Endothelial cell of umbilical vein (primary cell): ENCODE data around the gene THSD4. TPM values are rescaled to one million over a fixed set of nuclear protein-coding genes. Genes with fewer than 3 reads are reported as not detected.

ENCODE experiments used
- BruUV-seq: library from RNA; stranded (reverse); fragments of 400-500 nt; replicated peaks from 2 replicates; lab custom pipeline; 2021; lab: Mats Ljungman, UMichigan
- CTCF ChIA-PET: fragments of 300-600, 350-600 bp; sonication (Branson Sonifier 250); formaldehyde crosslinking; loops from one replicate; lab custom pipeline; 2021; ENCODE audit warnings: antibody characterized with exemption, inconsistent platforms; lab: Charles Lee
- POLR2A ChIA-PET: fragments of 300-600, 350-600 bp; sonication (Branson Sonifier 250); formaldehyde crosslinking; loops from one replicate; lab custom pipeline; 2021; ENCODE audit warnings: antibody characterized with exemption, inconsistent platforms; lab: Charles Lee
- DNase-seq: peaks from one replicate; pipeline ENCODE4 v3.0.0-alpha.2; 2011; ENCODE audit warnings: low read depth, low spot score
- FAIRE-seq: peaks from 2 replicates; lab custom pipeline; 2011; peaks lifted over from hg19 to GRCh38; lab: Jason Lieb, UNC
- H2AFZ ChIP-seq: 2 replicates; pipeline ENCODE4 v1.6.0; 2012; ENCODE audit warnings: low read depth, low read length, control low read depth, inconsistent platforms
- H3K27ac ChIP-seq: 2 replicates; pipeline ENCODE4 v1.5.1; 2011; ENCODE audit warnings: low read depth, mild to moderate bottlenecking, control low read depth, low read length, moderate library complexity; ENCODE audit not compliant: insufficient read depth
- H3K27me3 ChIP-seq, 2 experiments: 2 replicates each; pipeline versions ENCODE4 v1.6.0 to v1.6.1; 2011; ENCODE audit warnings: low read length in 2 of 2, mixed read lengths in 1 of 2; ENCODE audit not compliant: control insufficient read depth in 2 of 2, insufficient read depth in 2 of 2
- H3K36me3 ChIP-seq, 2 experiments: 2 replicates in 1 of 2; 3 replicates in 1 of 2; pipeline ENCODE4 v1.5.1; 2011; ENCODE audit warnings: low read length in 2 of 2, mild to moderate bottlenecking in 1 of 2, moderate library complexity in 1 of 2; ENCODE audit not compliant: control insufficient read depth in 2 of 2, insufficient read depth in 2 of 2; ENCODE audit errors: extremely low read depth in 1 of 2
- H3K4me1 ChIP-seq: 3 replicates; pipeline ENCODE4 v1.5.1; 2011; ENCODE audit warnings: mild to moderate bottlenecking, low read length; ENCODE audit not compliant: control insufficient read depth, insufficient read depth; ENCODE audit errors: extremely low read depth
- H3K4me2 ChIP-seq: 2 replicates; pipeline ENCODE4 v1.6.1; 2011; ENCODE audit warnings: low read length, control low read depth, mixed read lengths; ENCODE audit not compliant: insufficient read depth
- H3K4me3 ChIP-seq, 3 experiments: fragments of 200-600 bp in 1 of 3; sonication (generic), shearing (Covaris generic) in 1 of 3; replicated peaks in 1 of 3; 2 replicates each; pipeline ENCODE4 v1.5.1; 2011 to 2016; ENCODE audit warnings: control low read depth in 3 of 3, low read length in 3 of 3, mild to moderate bottlenecking in 2 of 3, inconsistent platforms in 1 of 3, low read depth in 1 of 3, moderate library complexity in 1 of 3; ENCODE audit not compliant: insufficient read depth in 1 of 3
- H3K79me2 ChIP-seq: 2 replicates; pipeline ENCODE4 v1.6.0; 2012; ENCODE audit warnings: low read length, inconsistent platforms; ENCODE audit not compliant: control insufficient read depth, insufficient read depth
- H3K9ac ChIP-seq: replicated peaks from 2 replicates; pipeline ENCODE3; 2011; ENCODE audit warnings: low read length, control low read depth; ENCODE audit not compliant: insufficient read depth; ENCODE audit errors: extremely low read depth
- H3K9me1 ChIP-seq: replicated peaks from 3 replicates; pipeline ENCODE4 v1.6.0; 2011; ENCODE audit warnings: mild to moderate bottlenecking, low read length; ENCODE audit not compliant: control insufficient read depth, insufficient read depth; ENCODE audit errors: extremely low read depth
- H3K9me3 ChIP-seq: replicated peaks from 2 replicates; pipeline ENCODE4 v1.5.1; 2012; ENCODE audit warnings: low read length, inconsistent platforms; ENCODE audit not compliant: control insufficient read depth, insufficient read depth
- H4K20me1 ChIP-seq: replicated peaks from 2 replicates; pipeline ENCODE3; 2011; ENCODE audit warnings: mild to moderate bottlenecking, low read length; ENCODE audit not compliant: control insufficient read depth, insufficient read depth; ENCODE audit errors: extremely low read depth
- CTCF ChIP-seq, 2 donors: IDR thresholded peaks; 1 replicate in 1 of 2; 2 replicates in 1 of 2; pipeline ENCODE4 v1.5.1; 2011; ENCODE audit warnings: low read length in 2 of 2, mild to moderate bottlenecking in 2 of 2, moderate library complexity in 2 of 2, control low read depth in 1 of 2, inconsistent platforms in 1 of 2, low read depth in 1 of 2; ENCODE audit not compliant: insufficient read depth in 1 of 2; ENCODE audit errors: extremely low read depth in 1 of 2
- EZH2 ChIP-seq: IDR thresholded peaks from 2 replicates; pipeline ENCODE4 v1.6.1; 2012; ENCODE audit warnings: borderline replicate concordance, low read depth, mild to moderate bottlenecking, moderate library complexity, low read length, inconsistent platforms; ENCODE audit not compliant: severe bottlenecking
- FOS ChIP-seq: IDR thresholded peaks from 2 replicates; pipeline ENCODE4 v1.6.1; 2011; ENCODE audit warnings: mild to moderate bottlenecking, low read length, moderate library complexity, borderline replicate concordance; ENCODE audit not compliant: insufficient read depth
- GATA2 ChIP-seq: IDR thresholded peaks from 2 replicates; pipeline ENCODE4 v1.7.0; 2011; ENCODE audit warnings: low read depth, mild to moderate bottlenecking, moderate library complexity, mixed read lengths, low read length; ENCODE audit not compliant: insufficient read length, insufficient read depth
- JUN ChIP-seq: IDR thresholded peaks from 2 replicates; pipeline ENCODE4 v1.6.1; 2011; ENCODE audit warnings: borderline replicate concordance, low read depth; ENCODE audit not compliant: insufficient read length, insufficient read depth
- MYC ChIP-seq: IDR thresholded peaks from one replicate; pipeline ENCODE4 v1.6.1; 2011; ENCODE audit warnings: mild to moderate bottlenecking, low read depth, low read length
- POLR2A ChIP-seq: IDR thresholded peaks from 2 replicates; pipeline ENCODE4 v1.6.1; 2012; ENCODE audit warnings: low read depth, mild to moderate bottlenecking, control low read depth, low read length
- POLR2AphosphoS5 ChIP-seq: IDR thresholded peaks from 2 replicates; pipeline ENCODE4 v1.6.1; 2012; ENCODE audit warnings: low read depth, mild to moderate bottlenecking, control low read depth, low read length, moderate library complexity; ENCODE audit not compliant: insufficient read depth
- dilution Hi-C: fragments of 300-500 bp; cut with MboI; formaldehyde crosslinking; loops from one replicate; pipeline ENCODE4 v1.15.0; 2019; ENCODE audit warnings: low sequenced_read_pairs; ENCODE audit not compliant: extremely low pct_ligation_motif_present
- intact Hi-C: fragments of 100-400 bp; cut with micrococcal nuclease; formaldehyde crosslinking; loops from one replicate; pipeline ENCODE4 v1.10.0; 2022
- polyA plus RNA-seq, 4 experiments: library from polyadenylated mRNA; depleted of rRNA in 3 of 4; stranded (reverse) in 3 of 4; unstranded in 1 of 4; fragments of >200 nt; gene quantifications; 2 replicates each; pipeline versions ENCODE4 v1.2.1 to v1.2.3, GENCODE V29; 2011 to 2012; ENCODE audit warnings: missing spikeins in 1 of 4
- total RNA-seq: library from RNA; stranded (reverse); gene quantifications from 2 replicates; pipeline ENCODE4 v1.2.3, GENCODE V29; 2021
- TF ChIP-seq, protein P1 (sequence below): IDR thresholded peaks from 2 replicates; pipeline ENCODE4 v1.6.1; 2011; ENCODE audit not compliant: insufficient read depth, insufficient read length

THSD4 gene
- total and polyA plus RNA-seq, 2 donors (not counting 3 experiments of a cell fraction or from before 2014, with no cell fraction given): 9.9 to 25.4 TPM

DNA sequence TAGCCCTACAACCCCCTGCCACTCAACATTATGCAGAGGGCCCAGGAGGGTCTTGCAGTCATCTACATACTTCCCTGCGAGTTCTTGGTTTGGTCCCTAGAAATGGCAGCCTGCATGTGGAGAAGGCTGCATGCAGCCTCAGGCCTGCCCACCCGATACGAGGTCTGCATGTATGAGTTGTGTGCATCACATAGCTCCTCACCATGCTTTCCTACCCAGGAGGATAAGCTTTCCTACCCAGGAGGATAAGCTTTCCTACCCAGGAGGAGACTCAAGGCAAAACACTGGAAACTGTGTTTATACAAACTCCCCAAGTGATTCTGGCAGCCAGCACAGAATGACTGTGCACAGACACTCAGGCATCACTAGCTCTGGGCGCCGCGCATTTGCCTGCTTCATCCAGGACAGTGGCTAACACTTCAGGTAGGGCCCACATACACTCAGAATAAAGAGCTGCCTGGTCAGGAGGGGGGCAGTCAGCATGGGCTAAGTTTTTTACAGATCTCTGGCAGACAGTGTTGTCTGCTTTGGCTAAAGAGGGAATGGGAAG, 187.7 kb downstream of the THSD4 start:
- DNase-seq (no peak), FAIRE-seq (no peak)
- Histone ChIP-seq H3K9me3 (no peaks in the 10 kb centered on the region), H3K9ac (no peak overlapping the region), H4K20me1 (no peaks in the 10 kb centered on the region), H3K36me3 (no peaks in the 10 kb centered on the region), H3K4me2 (no peak overlapping the region), H3K27me3 (no peaks in the 10 kb centered on the region), H3K27ac (no peak overlapping the region), H3K4me1 (no peaks in the 10 kb centered on the region), H3K79me2 (no peaks in the 10 kb centered on the region), H2AFZ (no peak overlapping the region), H3K9me1 (no peaks in the 10 kb centered on the region), H3K4me3 (no peak overlapping the region)
- CTCF ChIA-PET: interaction anchor here (0.9 to 1.7 kb wide), 3 partner anchors 111 to 189 kb away, joined by 3 to 4 read pairs (median 3); no protein-coding TSS in a partner anchor
- intact Hi-C loops (no loop called here), dilution Hi-C loops (no loop called here)
- TF ChIP-seq POLR2A: no peak
- no peak for TF ChIP-seq CTCF (IDR thresholded peaks at IDR 0.05; ENCODE audit: extremely low read depth in 1 of 2, insufficient read depth in 1 of 2, low read depth in 1 of 2, low read length in 2 of 2)
- TF ChIP-seq POLR2AphosphoS5: no peak
- TF ChIP-seq EZH2: no peak
- TF ChIP-seq JUN: no peak
- TF ChIP-seq, protein P1, sequence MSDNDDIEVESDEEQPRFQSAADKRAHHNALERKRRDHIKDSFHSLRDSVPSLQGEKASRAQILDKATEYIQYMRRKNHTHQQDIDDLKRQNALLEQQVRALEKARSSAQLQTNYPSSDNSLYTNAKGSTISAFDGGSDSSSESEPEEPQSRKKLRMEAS: no peak
- TF ChIP-seq MYC: no peak
- no peak for TF ChIP-seq GATA2
- no peak for TF ChIP-seq FOS
- BruUV-seq: no TSS peak
- POLR2A ChIA-PET: no interaction called here
